Neuronal stem cell (in vitro differentiated cells): ENCODE measurements around the gene CHST3.

Source experiments
- DNase-seq: peaks from one replicate; pipeline ENCODE4 v3.0.0-alpha.2; 2013; ENCODE audit warnings: low spot score
- H2AFZ ChIP-seq: one replicate; pipeline ENCODE4 v1.6.1; 2013; ENCODE audit warnings: mild to moderate bottlenecking, low read length, inconsistent platforms
- H2AK5ac ChIP-seq: 2 replicates; pipeline ENCODE4 v1.6.1; 2013; ENCODE audit warnings: low read depth, mild to moderate bottlenecking, inconsistent platforms, low read length, moderate library complexity, mixed read lengths
- H2BK120ac ChIP-seq: 2 replicates; pipeline ENCODE4 v1.6.1; 2013; ENCODE audit warnings: low read depth, mild to moderate bottlenecking, inconsistent platforms, low read length, moderate library complexity, mixed read lengths
- H2BK12ac ChIP-seq: one replicate; pipeline ENCODE4 v1.6.1; 2013; ENCODE audit warnings: low read length, inconsistent platforms
- H2BK15ac ChIP-seq: 2 replicates; pipeline ENCODE4 v1.6.1; 2013; ENCODE audit warnings: mild to moderate bottlenecking, low read length, inconsistent platforms, mixed read lengths
- H2BK5ac ChIP-seq: one replicate; pipeline ENCODE4 v1.6.1; 2013; ENCODE audit warnings: inconsistent platforms, mild to moderate bottlenecking, low read length, moderate library complexity
- H3K14ac ChIP-seq: one replicate; pipeline ENCODE4 v1.6.1; 2013; ENCODE audit warnings: low read length, inconsistent platforms
- H3K18ac ChIP-seq: 2 replicates; pipeline ENCODE4 v1.6.1; 2013; ENCODE audit warnings: low read length, inconsistent platforms
- H3K23ac ChIP-seq: 2 replicates; pipeline ENCODE4 v1.6.1; 2013; ENCODE audit warnings: low read depth, mild to moderate bottlenecking, mixed read lengths, low read length, inconsistent platforms; ENCODE audit not compliant: poor library complexity
- H3K27ac ChIP-seq: replicated peaks from 3 replicates; pipeline ENCODE4 v1.5.1; 2013; ENCODE audit warnings: low read length, inconsistent platforms
- H3K27me3 ChIP-seq, 3 experiments: 2 replicates each; pipeline ENCODE4 v1.6.1; 2013; ENCODE audit warnings: low read length in 3 of 3, mild to moderate bottlenecking in 2 of 3, inconsistent platforms in 1 of 3, low read depth in 1 of 3, mixed read lengths in 1 of 3, moderate library complexity in 1 of 3; ENCODE audit not compliant: control insufficient read depth in 3 of 3, insufficient read depth in 3 of 3
- H3K36me3 ChIP-seq, 2 donors: replicated peaks in 1 of 2; 2 replicates each; pipeline ENCODE4 v1.6.1; 2013; ENCODE audit warnings: low read length in 2 of 2; ENCODE audit not compliant: control insufficient read depth in 2 of 2, insufficient read depth in 2 of 2
- H3K4ac ChIP-seq: 2 replicates; pipeline ENCODE4 v1.6.1; 2013; ENCODE audit warnings: inconsistent platforms, mild to moderate bottlenecking, low read length, moderate library complexity
- H3K4me1 ChIP-seq, 2 donors: 1 replicate in 1 of 2; 2 replicates in 1 of 2; pipeline ENCODE4 v1.6.1; 2013; ENCODE audit warnings: low read length in 2 of 2, low read depth in 1 of 2; ENCODE audit not compliant: control insufficient read depth in 2 of 2, insufficient read depth in 1 of 2
- H3K4me2 ChIP-seq: one replicate; pipeline ENCODE4 v1.6.1; 2013; ENCODE audit warnings: mild to moderate bottlenecking, low read length, inconsistent platforms; ENCODE audit not compliant: insufficient read depth, poor library complexity, severe bottlenecking
- H3K4me3 ChIP-seq, 2 donors: 2 replicates each; pipeline ENCODE4 v1.5.1; 2013; ENCODE audit warnings: low read length in 2 of 2, mild to moderate bottlenecking in 2 of 2, inconsistent platforms in 1 of 2, moderate library complexity in 1 of 2
- H3K79me1 ChIP-seq: one replicate; pipeline ENCODE4 v1.6.1; 2013; ENCODE audit warnings: low read depth, mild to moderate bottlenecking, inconsistent platforms, low read length, moderate library complexity
- H3K9ac ChIP-seq: one replicate; pipeline ENCODE4 v1.6.1; 2013; ENCODE audit warnings: mild to moderate bottlenecking, low read depth, low read length, inconsistent platforms; ENCODE audit not compliant: poor library complexity
- H3K9me3 ChIP-seq, 2 donors: replicated peaks in 1 of 2; 2 replicates each; pipeline versions ENCODE3 to v1.6.1; 2013; ENCODE audit warnings: low read length in 2 of 2, mild to moderate bottlenecking in 2 of 2, inconsistent platforms in 1 of 2, low read depth in 1 of 2, mixed read lengths in 1 of 2, moderate library complexity in 1 of 2; ENCODE audit not compliant: control insufficient read depth in 2 of 2, insufficient read depth in 1 of 2
- H4K8ac ChIP-seq: one replicate; pipeline ENCODE4 v1.6.1; 2013; ENCODE audit warnings: low read depth, mild to moderate bottlenecking, inconsistent platforms, low read length, moderate library complexity
- H4K91ac ChIP-seq: one replicate; pipeline ENCODE4 v1.6.1; 2013; ENCODE audit warnings: low read length, low read depth, mild to moderate bottlenecking, inconsistent platforms; ENCODE audit not compliant: poor library complexity
- WGBS, 2 donors: extraction: QIAGEN DNeasy Blood & Tissue Kit; methylation state at CpG; one replicate each; pipeline ENCODE4 v1.1.7; 2013; ENCODE audit warnings: missing lambda C conversion rate in 2 of 2, mixed read lengths in 1 of 2; ENCODE audit not compliant: insufficient read length in 2 of 2, insufficient replicate concordance in 1 of 2; ENCODE audit errors: extremely low coverage in 2 of 2; 5-methylcytosine and 5-hydroxymethylcytosine counted together

Gene CHST3

GRCh38 chr10:71920540-71921323 lies 43.5 kb upstream of the CHST3 start:
- Histone ChIP-seq H3K14ac (no peak overlapping the region), H3K9me3 (no peaks in the 10 kb centered on the region), H2BK15ac (no peak overlapping the region), H4K8ac (no peak overlapping the region), H2BK12ac (no peak overlapping the region), H2AFZ (peak overlapping the region; percentile 73), H2BK120ac (no peak overlapping the region), H3K79me1 (no peaks in the 10 kb centered on the region), H3K4me2 (no peak overlapping the region), H3K4me3 (no peak overlapping the region), H2AK5ac (no peak overlapping the region), H3K27ac (no peak overlapping the region), H3K9ac (no peak overlapping the region), H3K23ac (no peak overlapping the region), H3K36me3 (no peaks in the 10 kb centered on the region), H3K4me1 (peaks cover 9 to 12% of the 10 kb centered on the region in 2 donors), H3K27me3 (no peaks in the 10 kb centered on the region), H4K91ac (no peak overlapping the region), H2BK5ac (no peak overlapping the region), H3K18ac (no peak overlapping the region), H3K4ac (no peak overlapping the region)
- DNase-seq: no peak
- no CpG with 5 or more reads among the region's 9 CpGs for WGBS, 2 donors

GRCh38 chr10:71921324-71922027 lies 42.7 kb upstream of the CHST3 start:
- no peak overlapping the region for H2BK15ac ChIP-seq
- no peak overlapping the region for H3K23ac ChIP-seq
- H3K9me3 ChIP-seq: no peaks in the 10 kb centered on the region
- no peak overlapping the region for H3K14ac ChIP-seq
- H3K79me1 ChIP-seq: no peaks in the 10 kb centered on the region
- H3K27ac ChIP-seq: no peak overlapping the region
- no peak overlapping the region for H2AK5ac ChIP-seq
- H2BK12ac ChIP-seq: no peak overlapping the region
- peaks cover 9 to 12% of the 10 kb centered on the region in 2 donors for H3K4me1 ChIP-seq
- no peak overlapping the region for H3K4me3 ChIP-seq
- no peak overlapping the region for H3K4ac ChIP-seq
- H3K18ac ChIP-seq: no peak overlapping the region
- no peak overlapping the region for H3K9ac ChIP-seq
- H4K8ac ChIP-seq: no peak overlapping the region
- H3K36me3 ChIP-seq: no peaks in the 10 kb centered on the region
- WGBS, 2 donors: no CpG with 5 or more reads among the region's 4 CpGs
- H2BK120ac ChIP-seq: no peak overlapping the region
- peak overlapping the region; percentile 73 for H2AFZ ChIP-seq
- H3K27me3 ChIP-seq: no peaks in the 10 kb centered on the region
- H3K4me2 ChIP-seq: no peak overlapping the region
- no peak overlapping the region for H2BK5ac ChIP-seq
- H4K91ac ChIP-seq: no peak overlapping the region
- DNase-seq: no peak

- no CpG with 5 or more reads among the region's 7 CpGs for WGBS, 2 donors
- H3K4me1 ChIP-seq: peaks cover 9 to 12% of the 10 kb centered on the region in 2 donors
- no peak overlapping the region for H3K18ac ChIP-seq
- H3K27ac ChIP-seq: no peak overlapping the region
- no peak overlapping the region for H3K4ac ChIP-seq
- H3K14ac ChIP-seq: no peak overlapping the region
- H2BK12ac ChIP-seq: no peak overlapping the region
- H2BK5ac ChIP-seq: no peak overlapping the region
- no peaks in the 10 kb centered on the region for H3K79me1 ChIP-seq
- H3K36me3 ChIP-seq: no peaks in the 10 kb centered on the region
- H2BK15ac ChIP-seq: no peak overlapping the region
- no peak for DNase-seq
- H2BK120ac ChIP-seq: no peak overlapping the region
- no peak overlapping the region for H3K4me3 ChIP-seq
- no peak overlapping the region for H3K4me2 ChIP-seq
- H4K91ac ChIP-seq: no peak overlapping the region
- peak overlapping the region; percentile 15 for H2AFZ ChIP-seq
- H3K9ac ChIP-seq: no peak overlapping the region
- H3K23ac ChIP-seq: no peak overlapping the region
- H4K8ac ChIP-seq: no peak overlapping the region
- no peaks in the 10 kb centered on the region for H3K27me3 ChIP-seq
- H3K9me3 ChIP-seq: no peaks in the 10 kb centered on the region
- H2AK5ac ChIP-seq: no peak overlapping the region
Measured at GRCh38 chr10:71923138-71923692, 41.0 kb upstream of the CHST3 start.

- Histone ChIP-seq H3K79me1 (no peaks in the 10 kb centered on the region), H2BK12ac (no peak overlapping the region), H3K36me3 (no peaks in the 10 kb centered on the region), H2AK5ac (no peak overlapping the region), H4K8ac (no peak overlapping the region), H2BK15ac (no peak overlapping the region), H2BK120ac (no peak overlapping the region), H2AFZ (no peak overlapping the region), H3K4ac (no peak overlapping the region), H3K18ac (no peak overlapping the region), H3K4me1 (peaks cover 9 to 12% of the 10 kb centered on the region in 2 donors), H3K27me3 (no peaks in the 10 kb centered on the region), H3K9ac (no peak overlapping the region), H3K14ac (no peak overlapping the region), H4K91ac (no peak overlapping the region), H2BK5ac (no peak overlapping the region), H3K9me3 (no peaks in the 10 kb centered on the region), H3K27ac (no peak overlapping the region), H3K23ac (no peak overlapping the region), H3K4me3 (no peak overlapping the region), H3K4me2 (no peak overlapping the region)
- DNase-seq: no peak
- WGBS, 2 donors: no CpG with 5 or more reads among the region's 3 CpGs
Measured at GRCh38 chr10:71924771-71925170, 39.4 kb upstream of the CHST3 start.
